ENCODE data around the gene LCORL.
"Not testable (repeated sequence)": the region's sequence is repeated elsewhere in the genome, so short reads cannot be mapped to it uniquely, and the experiment has no call there.

LCORL gene

GRCh38 chr4:17869327-17869726 lies 152.2 kb downstream of the LCORL start:
- TF ChIP-seq CTCF (IDR thresholded peaks at IDR 0.05; ENCODE audit: control insufficient read depth, extremely low read depth, insufficient read depth) = no peak
- DNase-seq (ENCODE audit: low read depth) = no peak
- no peak overlapping the region for H3K4me3 ChIP-seq (ENCODE audit: low read depth, low read length)

- no peak overlapping the region for H3K4me3 ChIP-seq (ENCODE audit: low read depth, low read length)
- TF ChIP-seq CTCF (IDR thresholded peaks at IDR 0.05; ENCODE audit: control insufficient read depth, extremely low read depth, insufficient read depth) = no peak
- DNase-seq (ENCODE audit: low read depth) = no peak
Measured at GRCh38 chr4:17867276-17867675, 154.3 kb downstream of the LCORL start.

- TF ChIP-seq CTCF (IDR thresholded peaks at IDR 0.05; ENCODE audit: control insufficient read depth, extremely low read depth, insufficient read depth) = no peak
- DNase-seq (ENCODE audit: low read depth) = peak; percentile 18
- H3K4me3 ChIP-seq (ENCODE audit: low read depth, low read length) = 0 out of 2 replicates have a peak overlapping the region, but pooled peaks have one; percentile 3
Measured at GRCh38 chr4:17866810-17867209, 154.7 kb downstream of the LCORL start.

GRCh38 chr4:17865866-17866363 lies 155.6 kb downstream of the LCORL start:
- peak; percentile 46 for DNase-seq (ENCODE audit: low read depth)
- H3K4me3 ChIP-seq (ENCODE audit: low read depth, low read length) = no peak overlapping the region
- no peak for TF ChIP-seq CTCF (IDR thresholded peaks at IDR 0.05; ENCODE audit: control insufficient read depth, extremely low read depth, insufficient read depth)

GRCh38 chr4:17861906-17862305 lies 159.6 kb downstream of the LCORL start:
- not testable (repeated sequence) for DNase-seq (ENCODE audit: low read depth); H3K4me3 ChIP-seq (ENCODE audit: low read depth, low read length)

GRCh38 chr4:17859793-17860406 lies 161.7 kb downstream of the LCORL start:
- no peak for DNase-seq (ENCODE audit: low read depth)
- TF ChIP-seq CTCF (IDR thresholded peaks at IDR 0.05; ENCODE audit: control insufficient read depth, extremely low read depth, insufficient read depth) = no peak
- no peak overlapping the region for H3K4me3 ChIP-seq (ENCODE audit: low read depth, low read length)

GRCh38 chr4:17854036-17854435 lies 167.5 kb downstream of the LCORL start:
- DNase-seq (ENCODE audit: low read depth) = peak; percentile 25
- H3K4me3 ChIP-seq (ENCODE audit: low read depth, low read length) = no peak overlapping the region
- no peak for TF ChIP-seq CTCF (IDR thresholded peaks at IDR 0.05; ENCODE audit: control insufficient read depth, extremely low read depth, insufficient read depth)
